Transverse colon (tissue), 4 donors: ENCODE measurements around the gene HERC2.

Experiments
- POLR2A ChIP-seq: fragments of 450-650 bp; IDR thresholded peaks from one replicate; pipeline ENCODE4 v1.6.1; 2016; ENCODE audit warnings: antibody characterized with exemption, mild to moderate bottlenecking, moderate library complexity
- POLR2AphosphoS5 ChIP-seq, 3 donors: sonication (generic); formaldehyde crosslinking; IDR thresholded peaks; one replicate each; pipeline ENCODE4 v1.6.1; 2016; ENCODE audit warnings: antibody characterized with exemption in 3 of 3
- TF ChIP-seq, protein P1 (sequence below), 5 experiments: fragments of 200-600 bp in 3 of 5; fragments of 450-650 bp in 2 of 5; sonication (generic) in 3 of 5; IDR thresholded peaks; 1 replicate in 2 of 5; 2 replicates in 3 of 5; pipeline ENCODE4 v1.5.1; 2016 to 2017; ENCODE audit warnings: antibody characterized with exemption in 5 of 5, inconsistent platforms in 3 of 5, mild to moderate bottlenecking in 2 of 5, moderate library complexity in 1 of 5

DNA sequence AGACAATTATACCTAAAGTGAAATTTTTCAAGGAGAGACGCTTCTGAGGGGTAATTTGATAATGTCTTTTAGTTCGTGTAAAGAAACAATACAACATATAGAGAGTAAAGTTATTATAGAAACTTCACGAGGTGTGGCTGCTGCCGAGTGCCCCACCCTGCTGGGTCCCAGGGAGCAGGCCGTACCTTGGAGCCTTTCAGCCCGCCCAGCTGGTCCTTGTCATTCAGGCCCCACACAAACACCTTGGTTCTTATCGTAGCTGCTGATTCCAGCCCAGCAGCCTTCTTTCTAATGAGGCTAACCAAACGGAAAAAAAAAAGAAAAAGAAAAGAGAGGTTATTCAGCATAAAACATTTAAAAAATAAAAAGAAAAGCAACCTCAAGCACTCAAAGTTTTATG is 139.8 kb downstream of the HERC2 start:
- TF ChIP-seq POLR2AphosphoS5 (IDR thresholded peaks at IDR 0.05): no peak
- TF ChIP-seq POLR2A: no peak
- TF ChIP-seq, protein P1, sequence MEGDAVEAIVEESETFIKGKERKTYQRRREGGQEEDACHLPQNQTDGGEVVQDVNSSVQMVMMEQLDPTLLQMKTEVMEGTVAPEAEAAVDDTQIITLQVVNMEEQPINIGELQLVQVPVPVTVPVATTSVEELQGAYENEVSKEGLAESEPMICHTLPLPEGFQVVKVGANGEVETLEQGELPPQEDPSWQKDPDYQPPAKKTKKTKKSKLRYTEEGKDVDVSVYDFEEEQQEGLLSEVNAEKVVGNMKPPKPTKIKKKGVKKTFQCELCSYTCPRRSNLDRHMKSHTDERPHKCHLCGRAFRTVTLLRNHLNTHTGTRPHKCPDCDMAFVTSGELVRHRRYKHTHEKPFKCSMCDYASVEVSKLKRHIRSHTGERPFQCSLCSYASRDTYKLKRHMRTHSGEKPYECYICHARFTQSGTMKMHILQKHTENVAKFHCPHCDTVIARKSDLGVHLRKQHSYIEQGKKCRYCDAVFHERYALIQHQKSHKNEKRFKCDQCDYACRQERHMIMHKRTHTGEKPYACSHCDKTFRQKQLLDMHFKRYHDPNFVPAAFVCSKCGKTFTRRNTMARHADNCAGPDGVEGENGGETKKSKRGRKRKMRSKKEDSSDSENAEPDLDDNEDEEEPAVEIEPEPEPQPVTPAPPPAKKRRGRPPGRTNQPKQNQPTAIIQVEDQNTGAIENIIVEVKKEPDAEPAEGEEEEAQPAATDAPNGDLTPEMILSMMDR (IDR thresholded peaks at IDR 0.05): no peak
